ENCODE data around the gene ZNF880. TPM values are rescaled to one million over a fixed set of nuclear protein-coding genes. Genes with fewer than 3 reads are reported as not detected.

ZNF880 gene
- polyA plus RNA-seq (2012; rRNA removed), result 22.6 and 27.8 TPM in 2 replicates
- 30.9 and 36.9 TPM in 2 replicates for polyA plus RNA-seq (2012; cell fraction: cytosol; rRNA removed)
- 18.2 and 26.0 TPM in 2 replicates for polyA plus RNA-seq (2012; cell fraction: nucleus; rRNA removed)

GRCh38 chr19:52369559-52370340 lies at the start of gene ZNF880:
Gene ZNF880, plus strand, starts transcription at chr19:52369923. Its CDS starts 43 bp downstream, at chr19:52369966.
- 6% methylated on average over 46 of the region's 52 CpGs for WGBS (ENCODE audit: low lambda C conversion rate)
- CTCF ChIA-PET, result interaction anchor here (1.1 kb wide), 1 partner anchor 26 kb away, joined by 3 read pairs; no protein-coding TSS in a partner anchor
- TF ChIP-seq RFX5 (IDR thresholded peaks at IDR 0.05; ENCODE audit: low read length) (0 out of 2 replicates have a peak, but pooled peaks have one; percentile 22), YY1 (IDR thresholded peaks at IDR 0.05; ENCODE audit: low read depth) (no peak), FOSL2 (IDR thresholded peaks at IDR 0.05; ENCODE audit: borderline replicate concordance, low read depth) (no peak), ELF1 (IDR thresholded peaks at IDR 0.05) (peak; percentile 83), GABPA (IDR thresholded peaks at IDR 0.05; ENCODE audit: low read depth) (peak; percentile 79), RAD21 (IDR thresholded peaks at IDR 0.05; ENCODE audit: low read length) (no peak), TAF1 (IDR thresholded peaks at IDR 0.05; ENCODE audit: borderline replicate concordance, low read depth, low read length) (peak; percentile 65), CHD2 (IDR thresholded peaks at IDR 0.05; ENCODE audit: low read length, partially characterized antibody) (no peak), EP300 (IDR thresholded peaks at IDR 0.05; ENCODE audit: borderline replicate concordance in 1 of 2, low read depth in 1 of 2, low read length in 1 of 2) (no peak), SIN3A (IDR thresholded peaks at IDR 0.05; ENCODE audit: borderline replicate concordance, low read depth, low read length) (no peak), NFIC (IDR thresholded peaks at IDR 0.05; ENCODE audit: borderline replicate concordance) (no peak), JUND (IDR thresholded peaks at IDR 0.05) (no peak), MXI1 (IDR thresholded peaks at IDR 0.05; ENCODE audit: low read depth, low read length) (peak; percentile 90), ZBTB33 (IDR thresholded peaks at IDR 0.05; ENCODE audit: borderline replicate concordance, low read depth) (0 out of 2 replicates have a peak, but pooled peaks have one; percentile 31), RXRA (IDR thresholded peaks at IDR 0.05; ENCODE audit: borderline replicate concordance, low read depth) (no peak), MEF2A (IDR thresholded peaks at IDR 0.05; ENCODE audit: borderline replicate concordance, low read depth) (no peak), EZH2phosphoT487 (IDR thresholded peaks at IDR 0.05; ENCODE audit: borderline replicate concordance, low read depth) (no peak), TCF12 (IDR thresholded peaks at IDR 0.05) (no peak), FOXJ3 (CRISPR knock-in tag; IDR thresholded peaks at IDR 0.05) (no peak), SMC3 (IDR thresholded peaks at IDR 0.05; ENCODE audit: low read depth, low read length) (no peak)
- TF ChIP-seq, protein P1, sequence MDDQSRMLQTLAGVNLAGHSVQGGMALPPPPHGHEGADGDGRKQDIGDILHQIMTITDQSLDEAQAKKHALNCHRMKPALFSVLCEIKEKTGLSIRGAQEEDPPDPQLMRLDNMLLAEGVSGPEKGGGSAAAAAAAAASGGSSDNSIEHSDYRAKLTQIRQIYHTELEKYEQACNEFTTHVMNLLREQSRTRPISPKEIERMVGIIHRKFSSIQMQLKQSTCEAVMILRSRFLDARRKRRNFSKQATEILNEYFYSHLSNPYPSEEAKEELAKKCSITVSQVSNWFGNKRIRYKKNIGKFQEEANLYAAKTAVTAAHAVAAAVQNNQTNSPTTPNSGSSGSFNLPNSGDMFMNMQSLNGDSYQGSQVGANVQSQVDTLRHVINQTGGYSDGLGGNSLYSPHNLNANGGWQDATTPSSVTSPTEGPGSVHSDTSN (IDR thresholded peaks at IDR 0.05), result peak; percentile 20; the same call in 1 of the 2 replicates
- TF ChIP-seq, protein P2, sequence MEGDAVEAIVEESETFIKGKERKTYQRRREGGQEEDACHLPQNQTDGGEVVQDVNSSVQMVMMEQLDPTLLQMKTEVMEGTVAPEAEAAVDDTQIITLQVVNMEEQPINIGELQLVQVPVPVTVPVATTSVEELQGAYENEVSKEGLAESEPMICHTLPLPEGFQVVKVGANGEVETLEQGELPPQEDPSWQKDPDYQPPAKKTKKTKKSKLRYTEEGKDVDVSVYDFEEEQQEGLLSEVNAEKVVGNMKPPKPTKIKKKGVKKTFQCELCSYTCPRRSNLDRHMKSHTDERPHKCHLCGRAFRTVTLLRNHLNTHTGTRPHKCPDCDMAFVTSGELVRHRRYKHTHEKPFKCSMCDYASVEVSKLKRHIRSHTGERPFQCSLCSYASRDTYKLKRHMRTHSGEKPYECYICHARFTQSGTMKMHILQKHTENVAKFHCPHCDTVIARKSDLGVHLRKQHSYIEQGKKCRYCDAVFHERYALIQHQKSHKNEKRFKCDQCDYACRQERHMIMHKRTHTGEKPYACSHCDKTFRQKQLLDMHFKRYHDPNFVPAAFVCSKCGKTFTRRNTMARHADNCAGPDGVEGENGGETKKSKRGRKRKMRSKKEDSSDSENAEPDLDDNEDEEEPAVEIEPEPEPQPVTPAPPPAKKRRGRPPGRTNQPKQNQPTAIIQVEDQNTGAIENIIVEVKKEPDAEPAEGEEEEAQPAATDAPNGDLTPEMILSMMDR (IDR thresholded peaks at IDR 0.05), result peak; percentile 17; the same call in 1 of the 2 replicates
- TF ChIP-seq, protein P3, sequence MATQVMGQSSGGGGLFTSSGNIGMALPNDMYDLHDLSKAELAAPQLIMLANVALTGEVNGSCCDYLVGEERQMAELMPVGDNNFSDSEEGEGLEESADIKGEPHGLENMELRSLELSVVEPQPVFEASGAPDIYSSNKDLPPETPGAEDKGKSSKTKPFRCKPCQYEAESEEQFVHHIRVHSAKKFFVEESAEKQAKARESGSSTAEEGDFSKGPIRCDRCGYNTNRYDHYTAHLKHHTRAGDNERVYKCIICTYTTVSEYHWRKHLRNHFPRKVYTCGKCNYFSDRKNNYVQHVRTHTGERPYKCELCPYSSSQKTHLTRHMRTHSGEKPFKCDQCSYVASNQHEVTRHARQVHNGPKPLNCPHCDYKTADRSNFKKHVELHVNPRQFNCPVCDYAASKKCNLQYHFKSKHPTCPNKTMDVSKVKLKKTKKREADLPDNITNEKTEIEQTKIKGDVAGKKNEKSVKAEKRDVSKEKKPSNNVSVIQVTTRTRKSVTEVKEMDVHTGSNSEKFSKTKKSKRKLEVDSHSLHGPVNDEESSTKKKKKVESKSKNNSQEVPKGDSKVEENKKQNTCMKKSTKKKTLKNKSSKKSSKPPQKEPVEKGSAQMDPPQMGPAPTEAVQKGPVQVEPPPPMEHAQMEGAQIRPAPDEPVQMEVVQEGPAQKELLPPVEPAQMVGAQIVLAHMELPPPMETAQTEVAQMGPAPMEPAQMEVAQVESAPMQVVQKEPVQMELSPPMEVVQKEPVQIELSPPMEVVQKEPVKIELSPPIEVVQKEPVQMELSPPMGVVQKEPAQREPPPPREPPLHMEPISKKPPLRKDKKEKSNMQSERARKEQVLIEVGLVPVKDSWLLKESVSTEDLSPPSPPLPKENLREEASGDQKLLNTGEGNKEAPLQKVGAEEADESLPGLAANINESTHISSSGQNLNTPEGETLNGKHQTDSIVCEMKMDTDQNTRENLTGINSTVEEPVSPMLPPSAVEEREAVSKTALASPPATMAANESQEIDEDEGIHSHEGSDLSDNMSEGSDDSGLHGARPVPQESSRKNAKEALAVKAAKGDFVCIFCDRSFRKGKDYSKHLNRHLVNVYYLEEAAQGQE (IDR thresholded peaks at IDR 0.05; ENCODE audit: low read depth, low read length), result no peak
- TF ChIP-seq, protein P4, sequence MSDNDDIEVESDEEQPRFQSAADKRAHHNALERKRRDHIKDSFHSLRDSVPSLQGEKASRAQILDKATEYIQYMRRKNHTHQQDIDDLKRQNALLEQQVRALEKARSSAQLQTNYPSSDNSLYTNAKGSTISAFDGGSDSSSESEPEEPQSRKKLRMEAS (IDR thresholded peaks at IDR 0.05; ENCODE audit: low read depth), result peak; percentile 80

More at GRCh38 chr19:52369559-52370340, at the start of gene ZNF880:
- Histone ChIP-seq H3K4me2 (peak within 1 kb of the TSS; percentile 73), H3K27ac (ENCODE audit: low read depth in 2 of 2, low read length in 1 of 2) (peak within 1 kb of the TSS; percentile 93 to 94), H3K36me3 (replicated peaks in 1 of 2; ENCODE audit: control insufficient read depth in 1 of 2, insufficient read depth in 2 of 2, low read length in 1 of 2) (peaks cover 18 to 48% of the 10 kb centered on the region in 2 experiments), H3K4me1 (ENCODE audit: control insufficient read depth in 1 of 2, insufficient read depth in 2 of 2, low read depth in 1 of 2, low read length in 1 of 2) (no peaks in the 10 kb centered on the region), H3K9ac (peak within 1 kb of the TSS; percentile 84), H2AFZ (ENCODE audit: low read depth) (peak within 1 kb of the TSS; percentile 92), H3F3A (replicated peaks; ENCODE audit: insufficient read depth) (peaks cover 5% of the 10 kb centered on the region), H3K4me3 (ENCODE audit: low read depth in 2 of 2, low read length in 1 of 2) (peak within 1 kb of the TSS; percentile 62 to 78), H3K27me3 (ENCODE audit: insufficient read depth) (no peaks in the 10 kb centered on the region), H4K20me1 (ENCODE audit: insufficient read depth) (no peaks in the 10 kb centered on the region), H3K79me2 (ENCODE audit: insufficient read depth) (peaks cover 20% of the 10 kb centered on the region), H3K9me2 (no peaks in the 10 kb centered on the region), H3K9me3 (peaks cover 9% of the 10 kb centered on the region)
- POLR2A ChIA-PET, result interaction anchor here (0.9 to 1.4 kb wide), 5 partner anchors 27 to 157 kb away, joined by 3 to 9 read pairs (median 4); partner anchors contain the start of genes ZNF528, ZNF578, ZNF610 and ZNF808
- peak; percentile 93 for DNase-seq
